Naive thymus-derived CD4-positive, alpha-beta T cell (primary cell): ENCODE results near the gene MCM7. TPM values are rescaled to one million over a fixed set of nuclear protein-coding genes. Genes with fewer than 3 reads are reported as not detected.

ENCODE experiments used
- ATAC-seq: fragments of 150-1000 bp; cut with Tn5 transposase; 2 replicates; pipeline ENCODE4 v1.10.0; 2021; ENCODE audit warnings: mild to moderate bottlenecking, moderate library complexity
- CTCF ChIA-PET: fragments of 350-600 bp; sonication (Branson Sonifier 250); formaldehyde crosslinking; loops from one replicate; lab custom pipeline; 2021; ENCODE audit warnings: antibody characterized with exemption; lab: Charles Lee
- POLR2A ChIA-PET: fragments of 350-600 bp; sonication (Branson Sonifier 250); formaldehyde crosslinking; loops from one replicate; lab custom pipeline; 2021; ENCODE audit warnings: antibody characterized with exemption, inconsistent platforms; lab: Charles Lee
- DNase-seq, 9 donors: peaks; one replicate each; pipeline versions ENCODE4 v3.0.0 to v3.0.0-alpha.2; 2020 to 2022; ENCODE audit warnings: mixed read lengths in 1 of 9
- H3K27ac ChIP-seq: one replicate; pipeline ENCODE4 v1.7.0; 2013; ENCODE audit warnings: mild to moderate bottlenecking, low read depth, low read length, moderate library complexity
- H3K27me3 ChIP-seq, 2 donors: one replicate each; pipeline ENCODE4 v1.7.0; 2013; ENCODE audit warnings: low read length in 2 of 2, mild to moderate bottlenecking in 2 of 2, moderate library complexity in 2 of 2; ENCODE audit not compliant: control insufficient read depth in 2 of 2, insufficient read depth in 2 of 2
- H3K36me3 ChIP-seq, 3 experiments: 1 replicate in 2 of 3; 2 replicates in 1 of 3; pipeline ENCODE4 v1.7.0; 2013; ENCODE audit warnings: low read length in 3 of 3, mild to moderate bottlenecking in 3 of 3, moderate library complexity in 1 of 3; ENCODE audit not compliant: insufficient read depth in 3 of 3, control insufficient read depth in 2 of 3
- H3K4me1 ChIP-seq, 2 donors: one replicate each; pipeline ENCODE4 v1.7.0; 2013; ENCODE audit warnings: low read length in 2 of 2, mild to moderate bottlenecking in 2 of 2, moderate library complexity in 1 of 2; ENCODE audit not compliant: control insufficient read depth in 2 of 2, insufficient read depth in 2 of 2
- H3K4me3 ChIP-seq: 2 replicates; pipeline ENCODE4 v1.7.0; 2013; ENCODE audit warnings: mild to moderate bottlenecking, low read length
- H3K9me3 ChIP-seq, 3 experiments: 1 replicate in 2 of 3; 2 replicates in 1 of 3; pipeline ENCODE4 v1.7.0; 2013; ENCODE audit warnings: low read length in 3 of 3; ENCODE audit not compliant: control insufficient read depth in 2 of 3
- H3K27ac Mint-ChIP-seq, 9 donors: one replicate each; pipeline ENCODE4 v1.8.0; 2020 to 2022; ENCODE audit warnings: mixed read lengths in 9 of 9, mild to moderate bottlenecking in 8 of 9, moderate library complexity in 5 of 9, inconsistent platforms in 2 of 9
- H3K27me3 Mint-ChIP-seq, 5 donors: one replicate each; pipeline ENCODE4 v1.8.0; 2021 to 2022; ENCODE audit warnings: mixed read lengths in 5 of 5, mild to moderate bottlenecking in 1 of 5
- H3K36me3 Mint-ChIP-seq, 5 donors: one replicate each; pipeline ENCODE4 v1.8.0; 2020 to 2022; ENCODE audit warnings: mixed read lengths in 5 of 5, mild to moderate bottlenecking in 3 of 5, inconsistent platforms in 1 of 5
- H3K4me1 Mint-ChIP-seq, 7 donors: one replicate each; pipeline ENCODE4 v1.8.0; 2020 to 2022; ENCODE audit warnings: mixed read lengths in 7 of 7, mild to moderate bottlenecking in 3 of 7, inconsistent platforms in 1 of 7
- H3K4me3 Mint-ChIP-seq, 10 donors: one replicate each; pipeline ENCODE4 v1.8.0; 2020 to 2022; ENCODE audit warnings: mild to moderate bottlenecking in 10 of 10, mixed read lengths in 10 of 10, moderate library complexity in 6 of 10, inconsistent platforms in 2 of 10
- H3K9me3 Mint-ChIP-seq, 11 donors: one replicate each; pipeline ENCODE4 v1.8.0; 2020 to 2022; ENCODE audit warnings: mixed read lengths in 11 of 11, mild to moderate bottlenecking in 4 of 11, inconsistent platforms in 1 of 11, moderate library complexity in 1 of 11
- intact Hi-C, 2 donors: fragments of 100-400 bp; cut with micrococcal nuclease; formaldehyde crosslinking; loops; one replicate each; pipeline ENCODE4 v1.15.1; 2023
- polyA plus RNA-seq, 2 donors: library from polyadenylated mRNA; unstranded; fragments of 300-500 nt; fragmentation: Illumina TruSeq; gene quantifications; one replicate each; pipeline ENCODE4 v1.2.3, GENCODE V29; 2021
- total RNA-seq, 6 experiments: library from RNA in 5 of 6; stranded (reverse) in 5 of 6; gene quantifications; 1 replicate in 5 of 6; 2 replicates in 1 of 6; pipeline ENCODE4 v1.2.3 and lab custom pipeline; 2021 to 2026

Gene MCM7
- total and polyA plus RNA-seq, 7 experiments from 2014 or later, result 29.5 to 263 (median 117) TPM

- DNase-seq (no peak), ATAC-seq (no peak)
- Mint-ChIP-seq H3K36me3 (peaks cover 3 to 47% (median 18%) of the 10 kb centered on the region in 5 donors), H3K4me3 (peak overlapping the region in 9 of 10 donors; percentile 27 to 91 (median 63)), H3K27me3 (peaks cover 0 to 3% (median 0%) of the 10 kb centered on the region in 5 donors), H3K9me3 (peaks cover 0 to 11% (median 0%) of the 10 kb centered on the region in 11 donors), H3K4me1 (peaks cover 11 to 42% (median 21%) of the 10 kb centered on the region in 7 donors), H3K27ac (peak overlapping the region in 7 of 9 donors; percentile 45 to 88 (median 56))
- Histone ChIP-seq H3K27me3 (no peaks in the 10 kb centered on the region), H3K36me3 (peaks cover 6 to 59% (median 24%) of the 10 kb centered on the region in 3 experiments), H3K9me3 (no peaks in the 10 kb centered on the region), H3K4me1 (peaks cover 6 to 11% of the 10 kb centered on the region in 2 donors), H3K4me3 (no peak overlapping the region), H3K27ac (no peak overlapping the region)
- POLR2A ChIA-PET, result interaction anchor here (0.7 to 5.2 kb wide), 4 partner anchors 8 to 42 kb away, joined by 3 to 59 read pairs (median 3); partner anchors contain the start of genes AP4M1 and MCM7
- CTCF ChIA-PET, result interaction anchor here (0.7 kb wide), 1 partner anchor 9 kb away, joined by 3 read pairs; no protein-coding TSS in a partner anchor
- intact Hi-C loops, result no loop called here
These were observed 10.4 kb downstream of the MCM7 start for GRCh38 chr7:100090527-100091410.

- H3K36me3 ChIP-seq, result peaks cover 4 to 48% (median 17%) of the 10 kb centered on the region in 3 experiments
- H3K36me3 Mint-ChIP-seq, result peaks cover 0 to 39% (median 14%) of the 10 kb centered on the region in 5 donors
- intact Hi-C loops, result loop anchor here (1.0 to 10.0 kb wide), 5 partner anchors 8 to 685 kb away; partner anchors contain the start of genes ZNF3 (in 2 of the 2), BUD31 (in 1 of the 2), MBLAC1 (in 1 of the 2) and PDAP1 (in 1 of the 2)
- peaks cover 0 to 11% (median 0%) of the 10 kb centered on the region in 11 donors for H3K9me3 Mint-ChIP-seq
- H3K4me1 Mint-ChIP-seq, result peaks cover 11 to 40% (median 20%) of the 10 kb centered on the region in 7 donors
- H3K27me3 ChIP-seq, result no peaks in the 10 kb centered on the region
- no peak for DNase-seq
- H3K27me3 Mint-ChIP-seq, result peaks cover 0 to 12% (median 0%) of the 10 kb centered on the region in 5 donors
- ChIA-PET POLR2A (interaction anchor here (0.6 to 5.2 kb wide), 7 partner anchors 9 to 532 kb away, joined by 3 to 59 read pairs (median 3); partner anchors contain the start of genes AP4M1, MBLAC1 and MCM7), CTCF (interaction anchor here (1.0 kb wide), 1 partner anchor 11 kb away, joined by 6 read pairs; the partner anchor contains the start of genes AP4M1 and MCM7)
- H3K4me3 ChIP-seq, result peak overlapping the region; percentile 61
- H3K27ac Mint-ChIP-seq, result peak overlapping the region; percentile 89 to 96 (median 94)
- ATAC-seq, result no peak
- H3K4me1 ChIP-seq, result peaks cover 6 to 11% of the 10 kb centered on the region in 2 donors
- H3K27ac ChIP-seq, result peak overlapping the region; percentile 87
- H3K9me3 ChIP-seq, result no peaks in the 10 kb centered on the region
- H3K4me3 Mint-ChIP-seq, result peak overlapping the region; percentile 82 to 96 (median 90)
These were observed 11.6 kb downstream of the MCM7 start for GRCh38 chr7:100089458-100090196.

GRCh38 chr7:100088621-100089457 is 12.4 kb downstream of the MCM7 start, which contains the start of gene COPS6:
Gene COPS6, plus strand, starts transcription at chr7:100088969. Its CDS starts 22 bp downstream, at chr7:100088991.
- Mint-ChIP-seq H3K27ac (peak within 1 kb of the TSS; percentile 89 to 96 (median 94)), H3K36me3 (peaks cover 0 to 34% (median 14%) of the 10 kb centered on the region in 5 donors), H3K4me3 (peak within 1 kb of the TSS; percentile 82 to 96 (median 90)), H3K4me1 (peaks cover 11 to 40% (median 20%) of the 10 kb centered on the region in 7 donors), H3K27me3 (peaks cover 0 to 12% (median 0%) of the 10 kb centered on the region in 5 donors), H3K9me3 (peaks cover 0 to 11% (median 0%) of the 10 kb centered on the region in 11 donors)
- DNase-seq (peak; percentile 78 to 96 (median 86)), ATAC-seq (peak; percentile 95)
- no peaks in the 10 kb centered on the region for H3K9me3 ChIP-seq
- POLR2A ChIA-PET, result interaction anchor here (0.7 to 5.2 kb wide), 10 partner anchors 9 to 531 kb away, joined by 3 to 59 read pairs (median 3); partner anchors contain the start of genes AP4M1, GPC2, MBLAC1 and MCM7
- CTCF ChIA-PET, result interaction anchor here (0.6 to 1.2 kb wide), 2 partner anchors 42 to 531 kb away, joined by 3 to 4 read pairs; no protein-coding TSS in a partner anchor
- H3K27ac ChIP-seq, result peak within 1 kb of the TSS; percentile 87
- peak within 1 kb of the TSS; percentile 61 for H3K4me3 ChIP-seq
- H3K4me1 ChIP-seq, result peaks cover 6 to 11% of the 10 kb centered on the region in 2 donors
- H3K36me3 ChIP-seq, result peaks cover 0 to 40% (median 10%) of the 10 kb centered on the region in 3 experiments
- intact Hi-C loops, result loop anchor here (1.0 to 10.0 kb wide), 6 partner anchors 8 to 684 kb away; partner anchors contain the start of genes ZNF3 (in 2 of the 2), AP4M1 (in 1 of the 2), BUD31 (in 1 of the 2) and MBLAC1 (in 1 of the 2)
- H3K27me3 ChIP-seq, result no peaks in the 10 kb centered on the region

GRCh38 chr7:100088095-100088620 is 13.0 kb downstream of the MCM7 start:
- H3K9me3 Mint-ChIP-seq, result peaks cover 0 to 11% (median 0%) of the 10 kb centered on the region in 11 donors
- Histone ChIP-seq H3K4me1 (peaks cover 6 to 11% of the 10 kb centered on the region in 2 donors), H3K36me3 (peaks cover 0 to 33% (median 6%) of the 10 kb centered on the region in 3 experiments), H3K4me3 (peak overlapping the region; percentile 61), H3K27me3 (no peaks in the 10 kb centered on the region), H3K9me3 (no peaks in the 10 kb centered on the region), H3K27ac (peak overlapping the region; percentile 87)
- peaks cover 0 to 27% (median 14%) of the 10 kb centered on the region in 5 donors for H3K36me3 Mint-ChIP-seq
- DNase-seq (peak in 1 of 9 donors; percentile 5), ATAC-seq (no peak)
- peaks cover 0 to 16% (median 0%) of the 10 kb centered on the region in 5 donors for H3K27me3 Mint-ChIP-seq
- ChIA-PET CTCF (interaction anchor here (0.6 to 1.2 kb wide), 4 partner anchors 9 to 531 kb away, joined by 3 to 4 read pairs (median 3); no protein-coding TSS in a partner anchor), POLR2A (interaction anchor here (0.7 to 5.2 kb wide), 9 partner anchors 9 to 530 kb away, joined by 3 to 59 read pairs (median 3); partner anchors contain the start of genes AP4M1, GPC2, MBLAC1 and MCM7)
- H3K27ac Mint-ChIP-seq, result peak overlapping the region; percentile 89 to 96 (median 94)
- intact Hi-C loops, result loop anchor here (1.0 to 10.0 kb wide), 4 partner anchors 13 to 683 kb away; partner anchors contain the start of genes AP4M1 (in 1 of the 2), BUD31 (in 1 of the 2), MBLAC1 (in 1 of the 2) and MCM7 (in 1 of the 2)
- H3K4me1 Mint-ChIP-seq, result peaks cover 11 to 40% (median 20%) of the 10 kb centered on the region in 7 donors
- H3K4me3 Mint-ChIP-seq, result peak overlapping the region; percentile 82 to 96 (median 90)
